BJ (cell line): ENCODE measurements around the gene ATP5F1E. TPM values are rescaled to one million over a fixed set of nuclear protein-coding genes. Genes with fewer than 3 reads are reported as not detected.

Experiments
- CTCF ChIA-PET: fragments of 350-600 bp; formaldehyde crosslinking; extraction: SDS; loops from one replicate; lab custom pipeline; 2021; ENCODE audit warnings: antibody characterized with exemption, inconsistent platforms; lab: Yijun Ruan, JAX
- POLR2A ChIA-PET: fragments of 300-600 bp; sonication (Branson Sonifier 250); formaldehyde crosslinking; extraction: SDS; loops from one replicate; lab custom pipeline; 2021; ENCODE audit warnings: antibody characterized with exemption; lab: Charles Lee
- DNase-seq: peaks from one replicate; pipeline ENCODE4 v3.0.0-alpha.2; 2011; ENCODE audit warnings: low read depth
- H3K27me3 ChIP-seq: 2 replicates; pipeline ENCODE4 v1.6.0; 2011; ENCODE audit warnings: low read length; ENCODE audit not compliant: control insufficient read depth, insufficient read depth
- H3K36me3 ChIP-seq: 2 replicates; pipeline ENCODE4 v1.5.1; 2011; ENCODE audit warnings: low read length; ENCODE audit not compliant: control insufficient read depth, insufficient read depth
- H3K4me3 ChIP-seq: 2 replicates; pipeline ENCODE4 v1.5.1; 2011; ENCODE audit warnings: low read depth, mild to moderate bottlenecking, control low read depth, low read length
- CTCF ChIP-seq: IDR thresholded peaks from 2 replicates; pipeline ENCODE4 v1.5.1; 2011; ENCODE audit warnings: low read depth, mild to moderate bottlenecking, control low read depth, inconsistent platforms, low read length, moderate library complexity; ENCODE audit not compliant: insufficient read depth
- polyA plus RNA-seq: library from polyadenylated mRNA; depleted of rRNA; stranded (reverse); fragments of >200 nt; gene quantifications from 2 replicates; pipeline ENCODE4 v1.2.3, GENCODE V29; 2011

ATP5F1E gene
- polyA plus RNA-seq, 1 experiment = 54.5 TPM

DNA sequence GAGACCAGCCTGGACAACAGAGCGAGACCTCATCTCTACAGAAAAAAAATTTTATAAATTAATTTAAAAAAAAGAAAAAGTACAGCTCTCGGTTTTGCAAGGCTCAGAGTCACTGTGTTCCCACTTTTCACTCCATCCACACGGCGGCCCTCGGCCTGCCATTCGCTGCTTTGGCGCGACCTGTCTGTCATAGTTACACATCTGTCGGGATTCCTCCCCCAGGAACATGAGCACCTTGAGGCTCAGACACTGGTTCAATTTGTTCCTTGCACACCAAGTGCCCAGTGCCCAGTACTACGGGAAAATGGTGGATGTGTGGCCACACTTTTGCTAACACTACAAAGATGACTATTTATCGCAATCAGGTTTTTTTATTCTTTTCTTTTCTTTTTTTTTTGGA, 33.5 kb downstream of the ATP5F1E start:
- Histone ChIP-seq H3K27me3 (no peaks in the 10 kb centered on the region), H3K4me3 (no peak overlapping the region), H3K36me3 (peaks cover 41% of the 10 kb centered on the region)
- ChIA-PET CTCF (interaction anchor here (0.6 kb wide), 1 partner anchor 31 kb away, joined by 3 read pairs; no protein-coding TSS in a partner anchor), POLR2A (no interaction called here)
- no peak for TF ChIP-seq CTCF
- no peak for DNase-seq

DNA sequence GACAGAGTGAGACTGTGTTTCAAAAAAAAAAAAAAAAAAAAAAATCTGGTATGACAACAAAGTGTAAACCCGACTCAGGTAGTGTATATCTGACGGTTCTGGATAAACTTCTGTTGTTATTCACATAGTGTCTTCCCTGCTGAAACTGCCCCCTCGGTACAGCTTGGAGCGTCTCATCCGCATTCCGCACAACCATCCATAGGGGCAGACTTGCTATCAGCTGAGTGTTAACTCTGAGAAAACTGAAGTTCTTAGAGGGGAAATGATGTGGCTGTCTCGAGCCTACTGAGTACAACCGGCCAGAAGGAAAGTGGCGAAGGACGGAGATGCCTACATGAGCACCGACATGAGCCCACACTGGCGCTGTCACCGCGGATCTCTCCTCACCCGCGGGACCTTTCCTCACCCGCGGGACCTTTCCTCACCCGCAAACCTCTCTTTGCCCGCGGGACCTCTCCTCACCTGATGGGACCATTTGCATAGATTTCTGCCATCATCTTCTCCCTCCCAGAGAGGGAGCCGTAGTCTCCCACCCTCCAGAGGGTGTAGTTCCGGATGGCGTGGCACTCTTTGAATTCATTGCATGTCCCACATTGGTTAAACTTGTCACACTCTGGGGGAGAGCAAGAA, 34.9 kb downstream of the ATP5F1E start:
- Histone ChIP-seq H3K4me3 (no peak overlapping the region), H3K27me3 (no peaks in the 10 kb centered on the region), H3K36me3 (peaks cover 45% of the 10 kb centered on the region)
- POLR2A ChIA-PET = no interaction called here
- TF ChIP-seq CTCF = no peak
- CTCF ChIA-PET = interaction anchor here (0.6 kb wide), 1 partner anchor 118 kb away, joined by 3 read pairs; no protein-coding TSS in a partner anchor
- no peak for DNase-seq

GRCh38 chr20:58996226-58996611, 35.9 kb downstream of the ATP5F1E start:
- H3K27me3 ChIP-seq = no peaks in the 10 kb centered on the region
- no peak overlapping the region for H3K4me3 ChIP-seq
- ChIA-PET POLR2A (no interaction called here), CTCF (no interaction called here)
- no peak for TF ChIP-seq CTCF
- peaks cover 39% of the 10 kb centered on the region for H3K36me3 ChIP-seq
- no peak for DNase-seq

DNA sequence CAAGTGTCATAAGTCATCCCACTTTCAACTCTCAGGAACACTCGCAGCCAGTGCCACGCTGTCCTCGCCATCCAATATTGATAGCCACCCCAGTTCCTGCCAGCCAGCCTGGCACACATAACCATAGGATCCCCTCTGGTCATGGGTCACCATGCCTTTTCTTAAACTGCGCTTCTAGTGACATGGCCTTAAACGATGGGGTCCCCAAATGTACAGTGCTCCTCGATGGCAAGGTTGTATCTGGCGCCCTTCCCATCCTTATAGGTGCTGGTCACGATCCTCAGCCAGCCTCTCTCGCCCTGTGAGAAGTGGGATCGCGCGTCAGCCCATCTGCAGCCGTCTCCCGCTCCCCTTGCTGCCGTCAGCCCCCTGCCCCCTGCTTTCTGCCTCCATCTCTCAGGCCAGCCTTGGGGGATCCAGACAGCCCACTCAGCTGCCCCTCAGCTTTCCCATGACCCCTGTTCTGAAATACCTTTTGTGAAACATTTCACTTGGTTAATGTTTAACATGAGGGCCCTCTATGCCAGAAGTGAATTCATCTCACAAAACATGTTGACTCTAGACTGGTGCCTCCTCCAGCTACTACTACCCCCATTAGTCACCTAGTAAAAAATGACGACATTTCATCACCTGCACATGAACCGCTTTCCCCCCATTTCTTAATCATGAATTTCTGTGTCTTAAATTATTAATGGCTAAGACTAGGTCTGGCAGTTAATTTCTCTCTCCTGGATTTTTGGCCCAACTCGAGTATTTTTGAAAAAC, 36.5 kb downstream of the ATP5F1E start:
- Histone ChIP-seq H3K36me3 (peaks cover 42% of the 10 kb centered on the region), H3K4me3 (no peak overlapping the region), H3K27me3 (no peaks in the 10 kb centered on the region)
- no peak for DNase-seq
- POLR2A ChIA-PET = no interaction called here
- CTCF ChIA-PET = no interaction called here
- TF ChIP-seq CTCF = no peak

- DNase-seq = no peak
- no peak for TF ChIP-seq CTCF
- no peaks in the 10 kb centered on the region for H3K27me3 ChIP-seq
- CTCF ChIA-PET = no interaction called here
- no peak overlapping the region for H3K4me3 ChIP-seq
- POLR2A ChIA-PET = no interaction called here
- peaks cover 46% of the 10 kb centered on the region for H3K36me3 ChIP-seq
Observed at GRCh38 chr20:58994390-58995159, 37.6 kb downstream of the ATP5F1E start.
